GM20000 (cell line): ENCODE measurements around the gene NDUFAF5.

Experiments used
- DNase-seq: peaks from one replicate; pipeline ENCODE4 v3.0.0; 2012; ENCODE audit warnings: low spot score
- CTCF ChIP-seq: IDR thresholded peaks from 2 replicates; pipeline ENCODE4 v1.5.1; 2012; ENCODE audit warnings: mild to moderate bottlenecking, control low read depth; ENCODE audit errors: extremely low read depth, missing control alignments

NDUFAF5 gene

DNA sequence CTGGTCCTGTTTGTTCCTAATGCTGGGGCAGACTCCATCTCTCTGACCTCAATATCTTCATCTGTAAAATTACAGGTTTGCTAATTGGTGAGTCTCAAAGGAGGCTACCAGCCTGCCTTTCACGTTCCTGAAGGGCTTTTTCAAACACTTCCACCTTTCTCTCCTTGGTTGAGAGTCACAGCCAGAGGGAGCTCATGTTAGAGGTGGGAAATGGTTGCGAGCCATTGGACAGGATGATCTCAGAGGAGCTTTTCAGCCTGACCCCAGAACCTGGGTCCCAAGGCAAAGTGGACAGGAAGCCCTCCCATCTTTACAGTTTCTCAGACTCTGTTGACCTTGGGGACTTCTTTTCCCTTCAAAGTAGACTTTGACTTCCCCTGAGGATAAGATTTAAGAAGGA is 37.6 kb downstream of the NDUFAF5 start:
- no peak for TF ChIP-seq CTCF
- DNase-seq, result no peak

DNA sequence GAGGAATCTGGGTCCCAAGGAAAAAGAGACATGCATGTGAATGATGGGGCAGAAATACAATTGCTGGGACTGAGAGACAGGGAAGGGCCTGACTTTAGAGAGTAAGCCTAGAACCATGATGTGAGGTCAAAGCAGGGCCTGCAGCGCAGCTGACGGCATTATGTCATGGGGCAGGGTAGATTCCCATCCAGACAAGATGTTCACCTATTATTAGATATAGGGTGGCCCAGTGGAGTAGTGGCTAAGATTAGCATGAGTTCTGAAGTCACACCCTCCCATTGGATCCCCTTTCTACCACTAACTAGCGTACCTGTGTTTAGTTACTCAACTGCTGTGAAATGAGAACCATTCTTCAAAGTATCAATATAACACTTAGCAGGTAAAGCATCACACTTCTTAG is 39.6 kb downstream of the NDUFAF5 start:
- TF ChIP-seq CTCF, result no peak
- no peak for DNase-seq

- TF ChIP-seq CTCF, result no peak
- DNase-seq, result no peak
These were observed 40.6 kb downstream of the NDUFAF5 start for GRCh38 chr20:13825465-13825864.

- no peak for DNase-seq
These were observed 46.6 kb downstream of the NDUFAF5 start for GRCh38 chr20:13831476-13831875.

DNA sequence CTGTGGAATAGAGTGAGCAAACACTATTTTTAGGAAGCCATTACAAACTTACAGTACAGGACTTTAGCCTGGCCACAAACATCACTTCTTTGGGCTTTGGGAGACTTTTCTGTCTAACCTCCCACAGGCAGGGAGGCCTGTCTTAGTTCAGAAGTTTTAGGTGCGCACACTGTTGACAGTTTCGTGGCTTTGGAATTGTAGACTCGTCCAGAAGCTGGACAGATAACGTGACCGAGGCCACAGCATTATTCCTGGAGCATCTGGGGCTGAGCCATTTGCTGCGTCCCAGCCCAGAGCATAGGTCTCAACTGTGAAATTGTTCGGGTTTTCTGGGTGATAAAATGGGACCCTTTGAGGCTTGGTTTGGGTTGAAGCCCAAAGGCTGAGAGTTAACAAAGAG is 53.8 kb downstream of the NDUFAF5 start:
- no peak for TF ChIP-seq CTCF
- no peak for DNase-seq

More at GRCh38 chr20:13831476-13831875, 46.6 kb downstream of the NDUFAF5 start:
- no peak for TF ChIP-seq CTCF

DNA sequence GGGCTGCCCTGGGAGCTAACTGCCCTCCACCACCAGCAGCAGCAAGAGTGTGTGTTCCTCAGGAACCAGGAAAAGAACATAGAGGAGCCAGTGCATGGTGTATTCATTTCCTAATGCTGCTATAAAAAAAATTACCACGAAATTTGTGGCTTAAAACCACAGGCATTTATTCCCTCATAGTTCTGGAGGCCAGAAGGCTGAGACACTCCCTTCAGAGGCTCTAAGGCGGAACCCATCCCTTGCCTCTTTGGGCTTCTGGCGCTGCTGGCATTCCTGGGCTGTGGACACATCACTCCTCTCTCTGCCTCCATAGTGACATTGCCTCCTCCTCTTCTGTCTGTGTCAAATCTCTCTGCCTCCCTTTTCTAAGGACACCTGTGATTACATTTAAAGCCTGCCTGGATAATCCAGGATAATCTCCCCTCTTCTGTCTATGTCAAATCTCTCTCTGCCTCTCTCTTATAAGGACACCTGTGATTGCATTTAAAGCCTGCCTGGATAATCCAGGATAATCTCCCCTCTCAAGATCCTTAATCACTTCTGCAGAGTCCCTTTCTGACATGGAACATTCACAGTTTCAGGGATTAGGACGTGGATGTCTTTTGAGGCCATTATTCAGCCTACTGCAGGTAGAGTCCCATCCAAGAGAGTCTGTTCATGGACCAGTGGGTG is 54.7 kb downstream of the NDUFAF5 start:
- DNase-seq, result no peak
- TF ChIP-seq CTCF, result no peak

- DNase-seq, result no peak
- no peak for TF ChIP-seq CTCF
These were observed 55.3 kb downstream of the NDUFAF5 start for GRCh38 chr20:13840093-13840465.
